Activated gamma-delta T cell treated with Interleukin-2 at 50 U/mL for 16 hours (primary cell): ENCODE measurements around the gene C5orf52.
"Not testable (repeated sequence)": the region's sequence is repeated elsewhere in the genome, so short reads cannot be mapped to it uniquely, and the experiment has no call there.

Experiments used
- DNase-seq: peaks from one replicate; pipeline ENCODE4 v3.0.0-alpha.2; 2020

The C5orf52 gene

DNA sequence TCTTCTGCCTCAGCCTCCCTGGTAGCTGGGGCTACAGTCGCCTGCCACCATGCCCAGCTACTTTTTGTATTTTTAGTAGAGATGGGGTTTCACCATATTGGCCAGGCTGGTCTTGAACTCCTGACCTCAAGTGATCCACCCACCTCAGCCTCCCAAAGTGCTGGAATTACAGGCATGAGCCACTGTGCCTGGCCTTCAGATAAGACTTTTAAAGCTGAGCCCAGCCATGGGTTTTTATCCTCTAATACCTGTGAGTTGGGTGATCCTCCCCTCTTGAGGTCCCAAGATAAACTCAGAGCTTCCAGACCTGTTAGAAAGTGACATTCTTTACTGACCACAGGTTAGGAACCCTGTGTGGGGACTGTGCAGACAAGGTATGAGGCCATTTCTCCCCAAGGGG, 56.5 kb downstream of the C5orf52 start:
- not testable (repeated sequence) for DNase-seq
